GM23338 (cell line): ENCODE results near the gene CCDC27.
"Not testable (repeated sequence)": the region's sequence is repeated elsewhere in the genome, so short reads cannot be mapped to it uniquely, and the experiment has no call there.

Experiments used
- CREB1 ChIP-seq: fragments of 250-450 bp; sonication (Bioruptor Pico); IDR thresholded peaks from 2 replicates; pipeline ENCODE4 v1.5.0; 2020; ENCODE audit warnings: low read depth, mild to moderate bottlenecking, moderate library complexity
- CTCF ChIP-seq, 2 experiments: fragments of 200-600 bp in 1 of 2; sonication (generic) in 1 of 2; conservative IDR thresholded peaks; 2 replicates each; pipeline versions ENCODE4 v1.5.1 to v1.6.1; 2016 to 2017; ENCODE audit warnings: antibody characterized with exemption in 2 of 2, low read depth in 2 of 2, mild to moderate bottlenecking in 2 of 2, moderate library complexity in 1 of 2
- EZH2 ChIP-seq: fragments of 200-600 bp; sonication (generic); IDR thresholded peaks from one replicate; pipeline ENCODE4 v1.8.0; 2017; ENCODE audit warnings: antibody characterized with exemption, mild to moderate bottlenecking, low read depth; ENCODE audit not compliant: unreplicated experiment
- EZH2phosphoT487 ChIP-seq: fragments of 200-600 bp; sonication (generic); IDR thresholded peaks from one replicate; pipeline ENCODE4 v1.8.1; 2018; ENCODE audit warnings: antibody characterized with exemption; ENCODE audit not compliant: unreplicated experiment
- NANOG ChIP-seq: IDR thresholded peaks from 2 replicates; pipeline ENCODE4 v1.6.1; 2016; ENCODE audit warnings: antibody characterized with exemption, borderline replicate concordance
- POLR2AphosphoS5 ChIP-seq: IDR thresholded peaks from 2 replicates; pipeline ENCODE4 v1.6.1; 2016; ENCODE audit warnings: antibody characterized with exemption, low read depth
- REST ChIP-seq: IDR thresholded peaks from one replicate; pipeline ENCODE4 v1.6.1; 2018; ENCODE audit warnings: antibody characterized with exemption; ENCODE audit not compliant: unreplicated experiment

GRCh38 chr1:3804627-3804944 is 52.3 kb downstream of the CCDC27 start:
- not testable (repeated sequence) for TF ChIP-seq EZH2phosphoT487; EZH2; CTCF (conservative IDR thresholded peaks at IDR 0.05; ENCODE audit: low read depth in 2 of 2); POLR2AphosphoS5; CREB1; REST; NANOG
